Stimulated activated naive B cell treated with anti-CD40 and anti-IgM and Interleukin-4, amounts not matched to agents 10 μg/mL and 1 μg/mL and 100 μg/mL, for 72 hours (primary cell): ENCODE data around the gene HOXD11.

Experiments used
- ATAC-seq, 2 donors: fragments of 150-1000 bp; cut with Tn5 transposase; replicated peaks; 2 replicates each; pipeline ENCODE4 v1.10.0; 2021; ENCODE audit warnings: moderate library complexity in 1 of 2
- DNase-seq: peaks from one replicate; pipeline ENCODE4 v3.0.0; 2021
- H3K27ac Mint-ChIP-seq: one replicate; pipeline ENCODE4 v1.8.0; 2022; ENCODE audit warnings: mild to moderate bottlenecking, mixed read lengths
- H3K27me3 Mint-ChIP-seq, 2 donors: one replicate each; pipeline ENCODE4 v1.8.0; 2022; ENCODE audit warnings: mixed read lengths in 2 of 2
- H3K36me3 Mint-ChIP-seq, 2 donors: one replicate each; pipeline ENCODE4 v1.8.0; 2022; ENCODE audit warnings: mixed read lengths in 2 of 2, mild to moderate bottlenecking in 1 of 2
- H3K4me1 Mint-ChIP-seq, 2 donors: one replicate each; pipeline ENCODE4 v1.8.0; 2022; ENCODE audit warnings: mixed read lengths in 2 of 2, mild to moderate bottlenecking in 1 of 2
- H3K4me3 Mint-ChIP-seq, 2 donors: one replicate each; pipeline ENCODE4 v1.8.0; 2022; ENCODE audit warnings: mild to moderate bottlenecking in 2 of 2, mixed read lengths in 2 of 2, moderate library complexity in 1 of 2
- H3K9me3 Mint-ChIP-seq, 2 donors: one replicate each; pipeline ENCODE4 v1.8.0; 2022; ENCODE audit warnings: mixed read lengths in 2 of 2, mild to moderate bottlenecking in 1 of 2

Gene HOXD11

GRCh38 chr2:176106581-176107539 lies at the start of gene HOXD11:
HOXD11 (plus strand) TSS chr2:176107280; CDS start chr2:176107356, 76 bp downstream.
- Mint-ChIP-seq H3K4me3 (peak within 1 kb of the TSS; percentile 59 to 66), H3K4me1 (peaks cover 22 to 36% of the 10 kb centered on the region in 2 donors), H3K27ac (peak within 1 kb of the TSS; percentile 83), H3K36me3 (peaks cover 3 to 9% of the 10 kb centered on the region in 2 donors), H3K27me3 (peaks cover 73 to 78% of the 10 kb centered on the region in 2 donors), H3K9me3 (peaks cover 0 to 2% of the 10 kb centered on the region in 2 donors)
- DNase-seq (no peak), ATAC-seq (peak; percentile 12 to 23)

- H3K36me3 Mint-ChIP-seq, result no peaks in the 10 kb centered on the region
- peaks cover 44 to 55% of the 10 kb centered on the region in 2 donors for H3K27me3 Mint-ChIP-seq
- H3K4me1 Mint-ChIP-seq, result peaks cover 4 to 7% of the 10 kb centered on the region in 2 donors
- no peaks in the 10 kb centered on the region for H3K9me3 Mint-ChIP-seq
- ATAC-seq (peak; percentile 51 to 53), DNase-seq (no peak)
- H3K27ac Mint-ChIP-seq, result no peak overlapping the region
- no peak overlapping the region for H3K4me3 Mint-ChIP-seq
These were observed 43.1 kb upstream of the HOXD11 start for GRCh38 chr2:176063958-176064357.

- H3K27ac Mint-ChIP-seq, result peak overlapping the region; percentile 86
- DNase-seq, result no peak
- peaks cover 4 to 7% of the 10 kb centered on the region in 2 donors for H3K4me1 Mint-ChIP-seq
- ATAC-seq, result no peak
- H3K4me3 Mint-ChIP-seq, result peak overlapping the region; percentile 20 to 39
- peaks cover 66 to 80% of the 10 kb centered on the region in 2 donors for H3K27me3 Mint-ChIP-seq
- no peaks in the 10 kb centered on the region for H3K36me3 Mint-ChIP-seq
- H3K9me3 Mint-ChIP-seq, result no peaks in the 10 kb centered on the region
These were observed 40.2 kb upstream of the HOXD11 start for GRCh38 chr2:176066645-176067588.

- ATAC-seq (no peak), DNase-seq (no peak)
- H3K27me3 Mint-ChIP-seq, result peaks cover 67 to 78% of the 10 kb centered on the region in 2 donors
- peak overlapping the region; percentile 20 to 39 for H3K4me3 Mint-ChIP-seq
- H3K9me3 Mint-ChIP-seq, result no peaks in the 10 kb centered on the region
- peak overlapping the region; percentile 86 for H3K27ac Mint-ChIP-seq
- H3K4me1 Mint-ChIP-seq, result peaks cover 4 to 7% of the 10 kb centered on the region in 2 donors
- no peaks in the 10 kb centered on the region for H3K36me3 Mint-ChIP-seq
These were observed 39.3 kb upstream of the HOXD11 start for GRCh38 chr2:176067589-176068418.

- Mint-ChIP-seq H3K27ac (peak overlapping the region; percentile 20), H3K27me3 (peaks cover 73 to 83% of the 10 kb centered on the region in 2 donors), H3K36me3 (peaks cover 0 to 2% of the 10 kb centered on the region in 2 donors), H3K4me1 (peaks cover 4 to 7% of the 10 kb centered on the region in 2 donors), H3K9me3 (no peaks in the 10 kb centered on the region), H3K4me3 (no peak overlapping the region)
- DNase-seq (no peak), ATAC-seq (no peak)
These were observed 38.7 kb upstream of the HOXD11 start for GRCh38 chr2:176068419-176068832.

GRCh38 chr2:176071330-176072291 lies 35.5 kb upstream of the HOXD11 start:
- Mint-ChIP-seq H3K36me3 (peaks cover 0 to 3% of the 10 kb centered on the region in 2 donors), H3K27ac (peak overlapping the region; percentile 75), H3K9me3 (peaks cover 4 to 9% of the 10 kb centered on the region in 2 donors), H3K4me1 (peaks cover 4 to 7% of the 10 kb centered on the region in 2 donors), H3K27me3 (peaks cover 81 to 92% of the 10 kb centered on the region in 2 donors), H3K4me3 (no peak overlapping the region)
- DNase-seq (no peak), ATAC-seq (no peak)

GRCh38 chr2:176072292-176072669 lies 34.8 kb upstream of the HOXD11 start:
- DNase-seq (no peak), ATAC-seq (no peak)
- no peak overlapping the region for H3K27ac Mint-ChIP-seq
- H3K27me3 Mint-ChIP-seq, result peaks cover 78 to 88% of the 10 kb centered on the region in 2 donors
- H3K4me1 Mint-ChIP-seq, result peaks cover 4 to 6% of the 10 kb centered on the region in 2 donors
- peaks cover 4 to 10% of the 10 kb centered on the region in 2 donors for H3K9me3 Mint-ChIP-seq
- no peak overlapping the region for H3K4me3 Mint-ChIP-seq
- H3K36me3 Mint-ChIP-seq, result peaks cover 0 to 3% of the 10 kb centered on the region in 2 donors

- Mint-ChIP-seq H3K4me3 (no peak overlapping the region), H3K27me3 (peaks cover 71 to 81% of the 10 kb centered on the region in 2 donors), H3K4me1 (no peaks in the 10 kb centered on the region), H3K27ac (no peak overlapping the region), H3K36me3 (peaks cover 0 to 3% of the 10 kb centered on the region in 2 donors), H3K9me3 (peaks cover 4 to 10% of the 10 kb centered on the region in 2 donors)
- DNase-seq (no peak), ATAC-seq (no peak)
These were observed 33.9 kb upstream of the HOXD11 start for GRCh38 chr2:176072951-176073904.

GRCh38 chr2:176074919-176075425 lies 32.1 kb upstream of the HOXD11 start:
- no peak for ATAC-seq
- H3K36me3 Mint-ChIP-seq, result peaks cover 4 to 6% of the 10 kb centered on the region in 2 donors
- H3K4me3 Mint-ChIP-seq, result no peak overlapping the region
- peaks cover 6 to 9% of the 10 kb centered on the region in 2 donors for H3K4me1 Mint-ChIP-seq
- no peak for DNase-seq
- H3K9me3 Mint-ChIP-seq, result peaks cover 10 to 16% of the 10 kb centered on the region in 2 donors
- peaks cover 73 to 80% of the 10 kb centered on the region in 2 donors for H3K27me3 Mint-ChIP-seq
- H3K27ac Mint-ChIP-seq, result no peak overlapping the region

- no peak overlapping the region for H3K4me3 Mint-ChIP-seq
- H3K27ac Mint-ChIP-seq, result no peak overlapping the region
- DNase-seq (no peak), ATAC-seq (no peak)
- H3K4me1 Mint-ChIP-seq, result peaks cover 6 to 9% of the 10 kb centered on the region in 2 donors
- peaks cover 4 to 6% of the 10 kb centered on the region in 2 donors for H3K36me3 Mint-ChIP-seq
- H3K27me3 Mint-ChIP-seq, result peaks cover 68 to 75% of the 10 kb centered on the region in 2 donors
- peaks cover 10 to 16% of the 10 kb centered on the region in 2 donors for H3K9me3 Mint-ChIP-seq
These were observed 31.6 kb upstream of the HOXD11 start for GRCh38 chr2:176075481-176075880.

- DNase-seq (no peak), ATAC-seq (no peak)
- Mint-ChIP-seq H3K9me3 (peaks cover 10 to 16% of the 10 kb centered on the region in 2 donors), H3K4me1 (peaks cover 6 to 9% of the 10 kb centered on the region in 2 donors), H3K27ac (no peak overlapping the region), H3K27me3 (peaks cover 66 to 75% of the 10 kb centered on the region in 2 donors), H3K36me3 (peaks cover 6 to 8% of the 10 kb centered on the region in 2 donors), H3K4me3 (no peak overlapping the region)
These were observed 31.0 kb upstream of the HOXD11 start for GRCh38 chr2:176076063-176076462.
